HG02623 (cell line): Measurements from ENCODE around the gene SLCO4A1.
"Not testable (repeated sequence)": the region's sequence is repeated elsewhere in the genome, so short reads cannot be mapped to it uniquely, and the experiment has no call there.

Experiments used
- ATAC-seq: cut with Tn5 transposase; IDR thresholded peaks from one replicate; pipeline ENCODE4 v1.9.1; 2021; ENCODE audit warnings: moderate library complexity; ENCODE audit not compliant: unreplicated experiment

SLCO4A1 gene

DNA sequence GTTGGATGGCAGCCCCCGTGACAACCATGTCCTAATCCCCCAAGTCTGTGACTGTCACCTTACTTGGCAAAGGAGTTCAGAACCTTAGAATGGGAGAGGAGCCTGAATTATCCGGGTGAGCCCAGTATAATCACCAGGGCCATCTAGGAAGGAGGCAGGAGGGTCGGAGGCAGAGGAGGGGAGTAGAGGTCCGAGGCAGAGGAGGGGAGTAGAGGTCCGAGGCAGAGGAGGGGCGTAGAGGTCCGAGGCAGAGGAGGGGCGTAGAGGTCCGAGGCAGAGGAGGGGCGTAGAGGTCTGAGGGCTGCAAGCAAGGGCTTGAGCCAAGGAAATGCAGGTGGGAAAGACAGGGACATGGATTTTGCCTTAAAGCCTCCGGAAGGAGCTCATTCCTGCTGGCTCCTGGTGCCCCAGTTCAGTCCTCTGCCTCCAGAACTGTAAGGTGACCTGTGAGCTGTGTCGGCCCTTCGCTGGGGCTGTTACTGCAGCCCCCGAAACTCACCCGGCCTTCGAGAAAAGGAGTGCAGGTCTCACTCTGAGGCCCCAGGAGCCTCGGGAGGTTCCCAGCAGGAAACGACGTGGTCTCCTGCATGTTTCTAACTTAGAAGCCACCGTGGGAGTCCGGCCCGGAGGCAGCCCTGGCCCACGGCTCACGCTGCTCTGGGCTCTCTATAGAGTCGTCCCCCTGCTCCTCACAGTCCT is 20.0 kb upstream of the SLCO4A1 start:
- no peak for ATAC-seq

DNA sequence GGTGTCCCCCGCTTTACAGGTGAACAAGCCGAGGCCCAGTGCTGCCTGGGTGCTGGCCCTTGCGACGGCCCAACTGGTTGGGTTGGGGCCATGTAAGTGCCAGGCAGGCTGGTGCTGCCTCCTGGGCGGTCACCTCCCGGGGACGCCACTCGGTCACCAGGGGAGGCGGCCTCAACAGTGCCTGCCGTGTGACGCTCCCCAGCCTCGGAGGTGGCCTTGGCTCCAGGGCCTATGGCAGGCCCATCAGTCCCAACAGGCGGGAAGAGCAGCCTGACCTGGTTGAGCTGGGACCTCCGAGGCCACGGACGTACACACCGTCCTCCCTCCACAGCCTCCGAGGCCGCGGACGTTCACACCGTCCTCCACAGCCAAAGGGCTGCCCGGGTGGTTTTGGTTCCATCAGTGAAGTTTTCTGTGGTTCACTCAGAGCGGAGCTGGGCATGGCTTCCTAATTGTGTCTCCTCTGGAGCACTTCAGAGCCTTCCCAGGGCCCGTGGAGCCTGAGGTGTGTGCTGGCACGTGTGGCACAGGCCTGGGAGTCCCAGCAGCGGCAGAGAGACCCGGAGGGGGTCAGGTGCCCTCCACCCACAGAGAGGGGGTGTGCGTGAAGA is 19.3 kb upstream of the SLCO4A1 start:
- ATAC-seq = no peak

DNA sequence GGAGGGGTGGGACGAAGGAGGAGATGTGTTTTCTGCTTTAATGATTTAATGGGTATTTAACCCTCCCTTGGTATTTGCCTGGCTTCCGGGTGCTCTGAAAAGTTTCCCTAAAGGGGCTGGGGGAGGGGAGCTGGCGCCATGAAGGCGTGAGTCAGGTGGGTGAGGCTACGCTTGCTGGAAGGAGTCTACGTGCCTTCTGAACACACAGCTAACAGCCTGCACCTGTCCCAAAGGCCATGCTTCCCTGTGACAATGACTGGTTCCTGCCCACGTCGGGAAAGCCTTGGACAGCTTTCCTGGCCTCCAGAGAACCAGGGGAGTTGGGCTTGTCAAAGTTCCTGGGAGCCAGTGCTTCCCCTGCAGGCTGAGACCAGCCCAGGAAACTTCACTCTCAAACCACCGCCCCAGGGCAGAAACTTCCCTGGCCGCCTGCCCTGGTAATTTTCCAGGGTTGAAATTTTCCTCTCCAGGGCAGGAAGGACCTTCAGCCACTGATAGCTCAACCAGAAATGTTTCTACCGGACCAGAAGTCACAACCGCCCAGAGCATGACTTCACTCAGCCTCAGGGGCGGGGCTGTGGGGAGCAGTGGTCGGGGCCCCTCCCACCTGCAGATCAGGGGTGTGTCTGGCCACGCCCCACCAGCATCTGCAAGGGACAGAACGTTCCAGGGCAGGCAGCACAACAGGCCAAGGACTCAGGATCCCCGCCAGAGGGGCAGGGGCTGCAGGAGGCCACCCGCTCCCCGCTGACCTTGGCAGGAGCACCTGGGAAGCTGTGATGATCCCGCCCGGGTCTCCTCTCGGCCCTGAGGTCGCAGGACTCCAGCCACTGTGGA is 18.6 kb upstream of the SLCO4A1 start:
- ATAC-seq = peak; percentile 69

DNA sequence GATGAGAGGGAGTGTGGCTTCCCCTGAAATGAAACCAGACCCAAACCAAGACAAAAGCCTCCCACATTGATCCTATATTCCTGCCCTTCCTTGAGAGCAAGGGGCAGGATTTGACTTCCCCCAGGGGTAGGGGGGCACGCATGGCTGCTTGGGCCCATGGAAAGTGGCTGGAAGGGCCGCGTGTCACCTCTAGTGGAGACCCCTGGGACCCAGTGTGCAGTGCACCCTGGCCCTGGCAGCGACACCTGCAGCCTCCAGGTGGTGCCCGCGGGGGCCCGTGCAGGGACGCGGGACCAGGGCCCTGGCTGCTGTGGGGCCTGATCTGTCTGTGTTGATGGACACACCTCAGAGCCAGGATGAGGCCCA is 18.0 kb upstream of the SLCO4A1 start:
- ATAC-seq = peak; percentile 33

DNA sequence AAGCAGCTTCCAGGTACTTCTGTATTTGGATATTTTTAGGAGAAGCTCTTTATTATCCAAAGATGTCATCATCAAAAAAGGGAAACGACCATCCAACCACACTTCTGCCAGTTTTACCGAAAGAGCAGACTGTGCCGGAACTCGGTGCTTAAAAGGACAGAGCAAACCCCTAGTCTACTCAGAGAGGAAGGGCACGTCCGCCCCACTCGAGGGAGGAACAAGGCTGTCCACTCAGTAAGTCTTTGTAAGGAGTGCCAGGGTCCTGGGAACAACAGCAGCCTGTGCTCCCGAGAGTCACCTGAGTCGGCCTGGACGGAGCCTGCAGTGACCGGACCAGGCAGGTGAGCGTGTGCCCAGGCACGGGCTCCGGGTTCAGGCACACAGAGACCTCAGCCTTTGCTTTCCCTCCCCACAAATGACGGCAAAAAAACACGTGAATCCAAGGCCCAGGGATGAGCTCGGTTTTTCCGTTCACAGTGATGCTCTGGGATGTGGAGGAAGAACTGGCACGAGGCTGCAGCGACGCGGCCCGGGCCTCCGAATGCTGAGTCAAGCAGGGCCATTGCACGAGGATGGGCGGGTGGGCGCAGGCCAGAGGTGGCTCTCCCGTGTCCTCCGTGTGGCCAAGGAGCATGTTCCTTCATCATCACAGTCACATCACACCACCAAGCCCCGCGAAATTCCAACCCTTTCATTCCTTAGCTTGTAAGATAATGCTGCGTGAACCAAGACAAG is 17.4 kb upstream of the SLCO4A1 start:
- no peak for ATAC-seq

DNA sequence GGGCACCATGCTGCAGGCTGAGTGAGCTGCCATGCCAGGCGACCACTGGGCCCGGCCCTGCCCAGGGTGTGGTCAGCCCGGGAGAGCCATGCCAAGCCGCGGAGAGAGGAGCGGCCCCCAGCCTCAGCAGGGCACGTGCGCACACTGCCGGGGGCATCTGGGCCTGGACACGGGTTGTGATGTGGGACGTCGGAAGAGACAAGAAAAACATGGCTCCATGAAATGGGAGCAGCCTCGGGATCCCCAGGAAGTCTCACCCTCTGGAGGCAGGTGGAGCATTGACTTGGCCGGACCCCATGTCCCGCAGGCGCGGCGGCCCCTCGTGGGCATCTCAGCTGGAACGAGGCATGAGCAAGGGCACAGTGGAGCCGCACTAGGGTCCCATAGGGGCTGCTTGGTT is 16.8 kb upstream of the SLCO4A1 start:
- ATAC-seq = no peak

DNA sequence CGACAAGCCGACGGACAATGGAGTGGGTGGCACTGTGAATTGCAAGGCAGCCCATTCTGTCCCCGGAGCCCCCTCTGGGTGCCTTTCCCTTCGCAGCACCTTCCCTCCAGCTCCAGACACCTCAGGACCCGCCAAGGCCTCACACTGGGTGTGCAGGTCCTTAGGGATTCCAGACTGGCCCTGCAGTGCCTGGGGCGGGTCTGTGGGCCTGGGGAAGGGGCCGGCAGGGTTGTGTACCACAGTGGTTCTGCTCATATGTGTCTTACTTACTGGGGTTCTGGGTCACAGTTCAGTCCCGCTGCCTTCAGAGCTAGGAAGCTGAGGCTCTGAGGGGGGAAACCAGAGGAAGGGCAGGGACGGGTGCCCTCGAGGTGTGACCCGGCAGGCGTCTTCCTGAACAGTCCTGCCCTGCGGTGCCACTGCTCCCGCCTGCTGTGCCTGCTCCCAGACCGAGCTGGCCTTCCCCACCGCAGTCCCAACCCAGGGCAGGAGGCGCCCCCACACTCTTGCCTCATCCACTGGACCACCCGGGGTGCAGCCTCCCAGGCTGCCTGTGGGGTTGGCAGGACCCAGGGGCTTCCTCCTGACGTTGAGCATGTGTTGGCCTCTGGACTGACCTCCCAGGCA is 16.3 kb upstream of the SLCO4A1 start:
- no peak for ATAC-seq

GRCh38 chr20:62627425-62627824 is 14.9 kb upstream of the SLCO4A1 start:
- ATAC-seq = not testable (repeated sequence)

DNA sequence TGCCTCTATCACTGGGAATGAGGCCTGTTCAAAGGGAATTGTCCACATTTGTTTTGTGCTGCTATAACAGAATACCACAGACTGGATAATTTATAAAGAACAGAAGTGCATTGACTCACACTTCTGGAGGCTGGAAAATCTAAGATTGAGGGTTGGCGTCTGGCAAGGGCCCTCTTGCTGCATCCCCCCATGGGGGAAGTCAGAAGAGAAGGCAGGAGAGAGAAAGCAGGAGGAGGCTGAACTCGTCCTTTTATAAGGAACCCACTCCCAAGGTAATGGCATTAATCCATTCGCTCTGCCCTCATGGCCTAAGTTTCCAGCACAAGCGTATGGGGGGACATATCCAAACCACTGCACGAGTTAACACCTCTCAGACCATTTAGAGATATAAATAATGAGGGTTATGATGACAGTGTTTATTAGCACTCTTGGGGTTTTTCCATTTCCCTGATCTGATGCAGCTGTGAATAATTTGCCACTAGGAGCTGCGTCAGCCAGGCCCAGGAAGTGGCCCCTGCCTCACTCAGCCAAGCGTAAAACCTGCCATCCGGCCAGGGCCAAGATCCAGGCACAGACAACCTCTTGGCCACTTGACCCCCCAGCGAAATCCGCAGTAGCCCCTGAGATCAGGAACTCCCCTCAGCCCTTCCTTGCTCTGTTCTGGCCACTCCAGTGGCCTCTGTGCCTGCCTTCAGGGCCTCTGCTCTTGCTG is 14.2 kb upstream of the SLCO4A1 start:
- ATAC-seq = no peak

DNA sequence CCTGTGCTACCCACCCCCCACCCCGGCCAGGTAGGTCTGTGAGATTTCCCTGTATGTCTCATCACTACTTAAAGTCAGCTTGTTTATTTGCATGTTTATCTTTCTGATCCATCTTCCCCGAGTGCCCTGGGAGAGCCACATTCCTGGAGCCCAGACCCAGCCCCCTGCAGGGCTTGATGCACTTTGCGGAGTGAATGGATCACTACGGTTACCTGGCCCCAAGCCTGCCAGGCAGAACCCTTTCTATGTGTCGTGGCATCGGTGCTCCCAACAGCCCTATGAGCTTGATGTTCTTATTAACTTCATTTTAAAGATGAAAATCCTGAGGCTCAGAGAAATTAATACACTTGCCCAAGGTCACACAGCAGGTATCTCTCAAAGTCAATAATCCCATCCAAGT is 13.6 kb upstream of the SLCO4A1 start:
- no peak for ATAC-seq

DNA sequence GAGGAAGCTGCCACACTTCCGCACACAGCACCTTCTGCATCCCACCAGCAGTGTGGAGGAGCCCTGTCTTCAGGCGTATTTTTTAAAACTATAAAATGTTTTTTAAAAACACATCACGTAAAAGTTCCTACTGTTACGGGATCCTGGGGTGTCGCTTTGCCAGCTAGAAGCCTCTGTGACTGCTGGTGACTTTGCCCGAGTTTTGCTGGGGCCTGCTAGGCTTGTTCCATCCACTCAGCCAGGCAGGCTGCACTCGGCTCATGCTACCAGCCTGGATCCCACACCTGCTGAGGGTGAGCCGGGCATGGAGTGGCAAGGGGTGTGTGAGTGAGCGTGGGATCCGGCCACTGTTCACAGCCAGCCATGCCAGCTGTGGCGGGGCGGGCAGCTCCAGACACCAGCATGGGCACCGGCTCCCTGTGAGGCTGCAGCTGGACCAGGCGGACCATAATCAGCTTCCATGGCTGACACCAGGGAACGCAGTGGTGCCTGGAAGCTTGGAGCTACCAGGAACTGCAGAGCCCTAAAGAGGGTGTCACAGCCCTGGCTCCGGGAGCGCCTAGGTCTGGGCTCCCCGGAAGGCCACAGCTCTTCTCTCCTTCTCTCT is 12.3 kb upstream of the SLCO4A1 start:
- ATAC-seq = no peak

DNA sequence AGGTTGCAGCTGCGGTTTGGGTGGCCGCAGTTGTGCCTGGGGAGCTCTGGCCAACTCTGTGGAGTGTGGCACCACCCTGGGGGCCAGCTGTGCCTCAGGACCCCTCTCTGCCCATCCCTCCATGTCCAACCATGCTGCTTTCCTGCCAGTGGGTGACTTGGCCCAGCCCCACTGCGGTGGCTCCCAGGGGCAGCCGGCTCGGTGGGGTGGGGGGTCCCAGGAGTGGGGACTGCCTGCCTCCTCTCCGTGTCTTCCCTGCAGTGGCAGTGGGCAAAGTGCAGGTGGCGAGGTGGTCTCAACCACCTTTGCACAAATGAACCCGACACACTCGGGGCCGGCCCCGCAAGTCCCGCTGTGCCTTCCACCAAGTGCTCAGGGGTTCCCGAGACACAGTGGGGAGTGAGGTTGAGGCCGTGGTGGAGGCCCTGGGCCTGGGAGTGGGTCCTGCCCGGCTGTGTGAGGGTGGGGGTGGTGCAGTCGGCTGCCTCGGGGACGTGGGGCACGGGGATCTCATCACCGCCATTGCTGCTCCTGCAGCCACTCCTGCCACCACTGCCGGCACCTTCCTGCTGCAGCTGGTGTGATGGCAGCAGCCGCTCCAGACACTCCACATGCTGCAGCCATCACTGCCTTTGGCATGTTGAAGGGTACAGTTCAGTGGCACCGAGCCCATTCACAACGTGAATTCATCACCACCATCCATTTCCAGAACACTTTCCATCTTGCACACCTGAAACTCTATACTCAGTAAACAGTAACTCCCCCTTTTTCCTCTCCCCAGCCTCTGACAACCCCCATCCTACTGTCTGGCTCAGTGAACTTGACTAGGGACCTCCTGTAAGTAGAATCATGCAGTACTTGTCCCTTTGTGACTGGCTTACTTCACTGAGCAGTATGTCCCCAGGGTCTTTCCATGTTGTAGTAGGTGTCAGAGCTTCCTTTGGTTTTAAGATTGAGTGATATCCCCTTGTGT is 10.7 kb upstream of the SLCO4A1 start:
- no peak for ATAC-seq

DNA sequence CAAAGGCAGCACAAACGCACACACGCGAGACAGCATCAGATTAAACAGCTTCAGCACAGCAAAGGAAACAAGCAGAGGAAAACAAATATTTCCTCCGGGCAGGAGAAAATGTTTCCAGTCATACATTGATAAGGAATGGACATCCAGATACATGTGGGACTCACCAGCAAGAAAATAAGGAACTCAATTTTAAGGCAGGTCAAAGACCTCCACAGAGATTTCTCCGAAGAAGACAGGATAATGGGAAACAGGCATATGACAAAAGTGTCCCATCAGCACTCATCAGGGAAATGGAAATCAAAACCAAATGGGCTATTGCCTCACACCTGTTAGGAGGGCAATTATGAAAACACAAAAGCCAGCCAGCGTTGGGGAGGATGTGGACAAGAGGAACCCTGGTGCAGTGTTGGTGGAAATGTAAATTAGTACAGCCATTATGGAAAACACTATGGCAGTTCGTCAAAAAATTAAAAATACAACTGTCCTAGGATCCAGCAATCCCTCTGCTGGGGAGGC is 9.7 kb upstream of the SLCO4A1 start:
- ATAC-seq = no peak

DNA sequence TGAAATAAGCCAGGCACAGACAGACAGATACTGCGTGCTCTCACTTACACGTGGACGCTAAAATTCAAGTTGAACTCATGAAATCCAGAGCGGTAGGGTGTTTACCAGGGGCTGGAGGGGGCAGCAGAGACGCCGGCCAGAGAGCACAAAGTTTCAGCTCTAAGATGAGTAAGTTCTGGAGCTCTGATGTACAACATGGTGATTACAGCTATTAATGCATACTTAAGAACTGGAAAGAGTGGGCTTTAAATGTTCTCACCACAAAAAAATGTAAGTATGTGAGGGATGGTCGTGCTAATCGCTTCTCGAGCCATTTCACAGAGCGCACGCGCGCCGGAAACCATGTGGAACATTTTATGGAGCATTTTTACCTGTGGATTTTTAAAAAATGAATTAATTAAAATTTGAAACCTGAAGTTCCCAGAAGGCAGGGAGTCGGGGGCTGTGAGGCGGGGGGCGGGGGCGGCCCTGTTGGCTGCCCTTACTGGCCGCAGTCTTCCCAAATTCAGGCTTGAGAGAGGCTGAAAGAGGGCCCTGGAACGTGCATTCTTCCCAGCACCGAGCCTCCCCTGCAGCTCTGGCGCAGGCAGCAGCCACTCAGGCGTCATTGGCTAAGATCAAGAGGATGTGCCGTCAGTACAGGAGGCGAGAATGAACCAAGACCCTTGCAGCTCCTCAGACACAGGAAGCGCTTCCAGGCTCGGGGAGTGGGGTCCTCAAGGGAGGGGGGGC is 8.5 kb upstream of the SLCO4A1 start:
- ATAC-seq = no peak

- ATAC-seq = no peak
Measured at GRCh38 chr20:62634330-62634967, 7.9 kb upstream of the SLCO4A1 start.

- no peak for ATAC-seq
Measured at GRCh38 chr20:62635232-62635631, 7.1 kb upstream of the SLCO4A1 start.

- ATAC-seq = no peak
Measured at GRCh38 chr20:62635852-62636251, 6.5 kb upstream of the SLCO4A1 start.
